GM12878 (cell line): ENCODE results near the gene CCR5AS.
"Not testable (repeated sequence)": the region's sequence is repeated elsewhere in the genome, so short reads cannot be mapped to it uniquely, and the experiment has no call there.

Experiments
- ATAC-seq: fragments of 200-7000 bp; cut with Tn5 transposase; 3 replicates; pipeline ENCODE4 v1.9.1; 2020; ENCODE audit warnings: mild to moderate bottlenecking, moderate library complexity
- BruUV-seq: library from RNA; stranded (reverse); fragments of 400-500 nt; replicated peaks from 2 replicates; lab custom pipeline; 2021; lab: Mats Ljungman, UMichigan
- CTCF ChIA-PET: fragments of 300-600 bp; sonication (Branson Sonifier 250); formaldehyde crosslinking; extraction: SDS; loops from one replicate; lab custom pipeline; 2021; ENCODE audit warnings: inconsistent platforms; lab: Yijun Ruan, JAX
- POLR2A ChIA-PET: fragments of 350-600 bp; formaldehyde crosslinking; extraction: SDS; loops from one replicate; lab custom pipeline; 2021; ENCODE audit warnings: inconsistent platforms; lab: Charles Lee
- RAD21 ChIA-PET: fragments of 300-600 bp; sonication (Branson Sonifier 250); formaldehyde crosslinking; loops from one replicate; lab custom pipeline; 2023; ENCODE audit warnings: antibody characterized with exemption; ENCODE audit not compliant: unreplicated experiment; lab: Charles Lee
- SMC1A ChIA-PET: fragments of 300-600 bp; sonication (Branson Sonifier 250); formaldehyde crosslinking; loops from one replicate; lab custom pipeline; 2023; ENCODE audit not compliant: unreplicated experiment, uncharacterized antibody; lab: Charles Lee
- DNase-seq: peaks from one replicate; pipeline ENCODE4 v3.0.0-alpha.2; 2011; ENCODE audit warnings: low read depth, low spot score
- FAIRE-seq: peaks from 3 replicates; lab custom pipeline; 2011; peaks lifted over from hg19 to GRCh38; lab: Jason Lieb, UNC
- H2AFZ ChIP-seq: 2 replicates; pipeline ENCODE4 v1.6.0; 2011; ENCODE audit warnings: low read depth, low read length, control low read depth; ENCODE audit not compliant: control insufficient read depth
- H3K27ac ChIP-seq: 2 replicates; pipeline ENCODE4 v1.5.1; 2011; ENCODE audit warnings: control low read depth; ENCODE audit not compliant: control insufficient read depth, insufficient read depth
- H3K27me3 ChIP-seq, 2 experiments: replicated peaks in 1 of 2; 2 replicates each; pipeline versions ENCODE4 v1.6.0 to v1.6.1; 2011; ENCODE audit warnings: low read length in 1 of 2; ENCODE audit not compliant: control insufficient read depth in 2 of 2, insufficient read depth in 2 of 2
- H3K36me3 ChIP-seq, 2 experiments: 2 replicates each; pipeline ENCODE4 v1.5.1; 2011; ENCODE audit warnings: low read length in 1 of 2; ENCODE audit not compliant: control insufficient read depth in 2 of 2, insufficient read depth in 2 of 2
- H3K4me1 ChIP-seq: 2 replicates; pipeline ENCODE4 v1.6.1; 2011; ENCODE audit warnings: mild to moderate bottlenecking, low read length, moderate library complexity, mixed read lengths; ENCODE audit not compliant: control insufficient read depth, insufficient read depth
- H3K4me2 ChIP-seq: 2 replicates; pipeline ENCODE4 v1.6.0; 2011; ENCODE audit warnings: control low read depth; ENCODE audit not compliant: control insufficient read depth, insufficient read depth
- H3K4me3 ChIP-seq: fragments of 200-600 bp; sonication (generic); 2 replicates; pipeline ENCODE4 v1.5.1; 2016
- H3K79me2 ChIP-seq: 2 replicates; pipeline ENCODE4 v1.6.0; 2011; ENCODE audit warnings: low read length; ENCODE audit not compliant: control insufficient read depth, insufficient read depth
- H3K9ac ChIP-seq: 2 replicates; pipeline ENCODE4 v1.8.0; 2011; ENCODE audit warnings: low read length, control low read depth, mixed read lengths; ENCODE audit not compliant: control insufficient read depth, insufficient read depth
- H3K9me3 ChIP-seq: replicated peaks from 3 replicates; pipeline ENCODE4 v1.5.1; 2011; ENCODE audit warnings: mild to moderate bottlenecking, low read length; ENCODE audit not compliant: control insufficient read depth, insufficient read depth
- H4K20me1 ChIP-seq: 2 replicates; pipeline ENCODE4 v1.6.0; 2011; ENCODE audit not compliant: control insufficient read depth, insufficient read depth
- MEF2B ChIP-seq: fragments of 450-650 bp; IDR thresholded peaks from 2 replicates; pipeline ENCODE4 v1.6.1; 2018; ENCODE audit warnings: mild to moderate bottlenecking, moderate library complexity; ENCODE audit not compliant: partially characterized antibody, poor library complexity, severe bottlenecking
- SMARCA5 ChIP-seq: fragments of 450-650 bp; IDR thresholded peaks from 2 replicates; pipeline ENCODE4 v1.6.1; 2017; ENCODE audit warnings: mild to moderate bottlenecking
- WGBS: methylation state at CpG from one replicate; pipeline ENCODE4 v1.1.6; 2016; ENCODE audit warnings: low lambda C conversion rate; ENCODE audit not compliant: insufficient replicate concordance, insufficient coverage; ENCODE audit errors: missing lambda C conversion rate; 5-methylcytosine and 5-hydroxymethylcytosine counted together
- in situ Hi-C: fragments of 300-500 bp; cut with MboI; formaldehyde crosslinking; loops from 9 replicates; pipeline ENCODE4 v1.14.3; 2018; ENCODE audit warnings: mixed read lengths
- intact Hi-C: fragments of 100-400 bp; cut with micrococcal nuclease; formaldehyde crosslinking; loops from one replicate; pipeline ENCODE4 v1.14.2; 2022; ENCODE audit not compliant: unreplicated experiment
- TF ChIP-seq, protein P1 (sequence below): IDR thresholded peaks from 2 replicates; pipeline ENCODE4 v1.6.1; 2011; ENCODE audit warnings: borderline replicate concordance, low read depth, mild to moderate bottlenecking, moderate library complexity, low read length; ENCODE audit not compliant: insufficient read depth, poor library complexity, severe bottlenecking
- TF ChIP-seq, protein P2 (sequence below): fragments of 450-650 bp; IDR thresholded peaks from 2 replicates; pipeline ENCODE4 v1.6.1; 2017; ENCODE audit warnings: mild to moderate bottlenecking, moderate library complexity
- TF ChIP-seq, protein P3 (sequence below): fragments of 450-650 bp; formaldehyde crosslinking; IDR thresholded peaks from 2 replicates; pipeline ENCODE4 v1.4.0; 2022; ENCODE audit warnings: mild to moderate bottlenecking, moderate library complexity

CCR5AS gene

DNA sequence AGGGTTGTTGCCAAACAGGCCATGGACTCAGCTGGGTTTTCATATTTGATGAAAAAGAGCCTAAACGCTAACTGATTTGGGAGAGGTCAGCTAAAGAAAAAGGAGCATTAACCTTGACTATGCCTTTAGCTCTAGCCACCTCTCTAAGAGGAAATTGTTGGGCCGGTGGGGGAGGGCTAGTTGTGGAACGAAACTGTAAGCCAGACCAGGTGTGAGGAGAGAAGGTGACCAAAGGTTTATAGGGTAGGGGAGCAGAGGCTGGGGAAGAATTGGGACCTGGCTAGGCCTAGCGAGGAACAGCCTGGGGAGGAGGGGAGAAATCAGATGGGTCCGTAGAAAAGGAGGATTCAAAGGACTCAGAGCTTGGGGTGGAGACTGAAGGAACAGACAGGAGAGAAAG is 15.3 kb downstream of the CCR5AS start:
- H3K4me2 ChIP-seq, FAIRE-seq, in situ Hi-C loops, POLR2A ChIA-PET, H3K27ac ChIP-seq, H3K9me3 ChIP-seq, H3K79me2 ChIP-seq, RAD21 ChIA-PET, DNase-seq, BruUV-seq, H4K20me1 ChIP-seq, H3K9ac ChIP-seq, ATAC-seq, H2AFZ ChIP-seq, H3K36me3 ChIP-seq, intact Hi-C loops, H3K4me3 ChIP-seq, H3K27me3 ChIP-seq: not testable (repeated sequence)
- WGBS: 73% methylated on average over 3 of the region's 5 CpGs
- H3K4me1 ChIP-seq: peaks cover 18% of the 10 kb centered on the region
- CTCF ChIA-PET: interaction anchor here (0.8 kb wide), 1 partner anchor 176 kb away, joined by 3 read pairs; no protein-coding TSS in a partner anchor
- SMC1A ChIA-PET: interaction anchor here (0.8 kb wide), 1 partner anchor 8 kb away, joined by 3 read pairs; no protein-coding TSS in a partner anchor

DNA sequence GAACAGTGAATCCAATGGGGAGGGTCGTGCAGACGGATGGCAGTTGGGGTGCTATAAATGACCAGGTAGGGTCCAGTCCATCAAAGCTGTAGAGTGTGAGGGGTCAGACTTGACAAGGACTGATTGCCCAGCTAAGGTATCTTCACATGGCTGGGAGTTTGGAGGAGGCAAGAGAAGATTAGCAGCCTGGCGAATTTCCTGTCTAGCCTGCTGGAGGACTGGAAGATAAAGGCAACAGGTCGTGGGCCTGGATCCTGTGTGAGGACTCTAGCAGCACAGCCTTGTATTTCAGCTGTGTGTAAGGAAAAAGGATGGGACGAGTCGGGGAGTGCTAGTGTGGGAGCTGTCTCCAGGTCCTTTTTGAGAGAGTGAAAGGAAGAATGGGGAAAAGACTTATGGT is 17.6 kb downstream of the CCR5AS start:
- no TSS peak for BruUV-seq
- no peak overlapping the region for H3K27ac ChIP-seq
- ATAC-seq: no peak
- peaks cover 9% of the 10 kb centered on the region for H3K4me1 ChIP-seq
- TF ChIP-seq MEF2B: no peak
- TF ChIP-seq, protein P1, sequence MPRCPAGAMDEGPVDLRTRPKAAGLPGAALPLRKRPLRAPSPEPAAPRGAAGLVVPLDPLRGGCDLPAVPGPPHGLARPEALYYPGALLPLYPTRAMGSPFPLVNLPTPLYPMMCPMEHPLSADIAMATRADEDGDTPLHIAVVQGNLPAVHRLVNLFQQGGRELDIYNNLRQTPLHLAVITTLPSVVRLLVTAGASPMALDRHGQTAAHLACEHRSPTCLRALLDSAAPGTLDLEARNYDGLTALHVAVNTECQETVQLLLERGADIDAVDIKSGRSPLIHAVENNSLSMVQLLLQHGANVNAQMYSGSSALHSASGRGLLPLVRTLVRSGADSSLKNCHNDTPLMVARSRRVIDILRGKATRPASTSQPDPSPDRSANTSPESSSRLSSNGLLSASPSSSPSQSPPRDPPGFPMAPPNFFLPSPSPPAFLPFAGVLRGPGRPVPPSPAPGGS: no peak
- TF ChIP-seq SMARCA5: no peak
- TF ChIP-seq, protein P2, sequence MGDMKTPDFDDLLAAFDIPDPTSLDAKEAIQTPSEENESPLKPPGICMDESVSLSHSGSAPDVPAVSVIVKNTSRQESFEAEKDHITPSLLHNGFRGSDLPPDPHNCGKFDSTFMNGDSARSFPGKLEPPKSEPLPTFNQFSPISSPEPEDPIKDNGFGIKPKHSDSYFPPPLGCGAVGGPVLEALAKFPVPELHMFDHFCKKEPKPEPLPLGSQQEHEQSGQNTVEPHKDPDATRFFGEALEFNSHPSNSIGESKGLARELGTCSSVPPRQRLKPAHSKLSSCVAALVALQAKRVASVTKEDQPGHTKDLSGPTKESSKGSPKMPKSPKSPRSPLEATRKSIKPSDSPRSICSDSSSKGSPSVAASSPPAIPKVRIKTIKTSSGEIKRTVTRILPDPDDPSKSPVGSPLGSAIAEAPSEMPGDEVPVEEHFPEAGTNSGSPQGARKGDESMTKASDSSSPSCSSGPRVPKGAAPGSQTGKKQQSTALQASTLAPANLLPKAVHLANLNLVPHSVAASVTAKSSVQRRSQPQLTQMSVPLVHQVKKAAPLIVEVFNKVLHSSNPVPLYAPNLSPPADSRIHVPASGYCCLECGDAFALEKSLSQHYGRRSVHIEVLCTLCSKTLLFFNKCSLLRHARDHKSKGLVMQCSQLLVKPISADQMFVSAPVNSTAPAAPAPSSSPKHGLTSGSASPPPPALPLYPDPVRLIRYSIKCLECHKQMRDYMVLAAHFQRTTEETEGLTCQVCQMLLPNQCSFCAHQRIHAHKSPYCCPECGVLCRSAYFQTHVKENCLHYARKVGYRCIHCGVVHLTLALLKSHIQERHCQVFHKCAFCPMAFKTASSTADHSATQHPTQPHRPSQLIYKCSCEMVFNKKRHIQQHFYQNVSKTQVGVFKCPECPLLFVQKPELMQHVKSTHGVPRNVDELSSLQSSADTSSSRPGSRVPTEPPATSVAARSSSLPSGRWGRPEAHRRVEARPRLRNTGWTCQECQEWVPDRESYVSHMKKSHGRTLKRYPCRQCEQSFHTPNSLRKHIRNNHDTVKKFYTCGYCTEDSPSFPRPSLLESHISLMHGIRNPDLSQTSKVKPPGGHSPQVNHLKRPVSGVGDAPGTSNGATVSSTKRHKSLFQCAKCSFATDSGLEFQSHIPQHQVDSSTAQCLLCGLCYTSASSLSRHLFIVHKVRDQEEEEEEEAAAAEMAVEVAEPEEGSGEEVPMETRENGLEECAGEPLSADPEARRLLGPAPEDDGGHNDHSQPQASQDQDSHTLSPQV: no peak
- TF ChIP-seq, protein P3, sequence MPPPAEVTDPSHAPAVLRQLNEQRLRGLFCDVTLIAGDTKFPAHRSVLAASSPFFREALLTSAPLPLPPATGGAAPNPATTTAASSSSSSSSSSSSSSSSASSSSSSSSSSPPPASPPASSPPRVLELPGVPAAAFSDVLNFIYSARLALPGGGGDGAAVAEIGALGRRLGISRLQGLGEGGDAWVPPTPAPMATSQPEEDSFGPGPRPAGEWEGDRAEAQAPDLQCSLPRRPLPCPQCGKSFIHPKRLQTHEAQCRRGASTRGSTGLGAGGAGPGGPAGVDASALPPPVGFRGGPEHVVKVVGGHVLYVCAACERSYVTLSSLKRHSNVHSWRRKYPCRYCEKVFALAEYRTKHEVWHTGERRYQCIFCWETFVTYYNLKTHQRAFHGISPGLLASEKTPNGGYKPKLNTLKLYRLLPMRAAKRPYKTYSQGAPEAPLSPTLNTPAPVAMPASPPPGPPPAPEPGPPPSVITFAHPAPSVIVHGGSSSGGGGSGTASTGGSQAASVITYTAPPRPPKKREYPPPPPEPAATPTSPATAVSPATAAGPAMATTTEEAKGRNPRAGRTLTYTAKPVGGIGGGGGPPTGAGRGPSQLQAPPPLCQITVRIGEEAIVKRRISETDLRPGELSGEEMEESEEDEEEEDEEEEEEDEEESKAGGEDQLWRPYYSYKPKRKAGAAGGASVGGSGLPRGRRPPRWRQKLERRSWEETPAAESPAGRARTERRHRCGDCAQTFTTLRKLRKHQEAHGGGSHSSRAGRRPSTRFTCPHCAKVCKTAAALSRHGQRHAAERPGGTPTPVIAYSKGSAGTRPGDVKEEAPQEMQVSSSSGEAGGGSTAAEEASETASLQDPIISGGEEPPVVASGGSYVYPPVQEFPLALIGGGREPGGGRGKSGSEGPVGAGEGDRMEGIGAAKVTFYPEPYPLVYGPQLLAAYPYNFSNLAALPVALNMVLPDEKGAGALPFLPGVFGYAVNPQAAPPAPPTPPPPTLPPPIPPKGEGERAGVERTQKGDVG (CRISPR knock-in tag): no peak
- SMC1A ChIA-PET: interaction anchor here (1.1 kb wide), 1 partner anchor 12 kb away, joined by 3 read pairs; no protein-coding TSS in a partner anchor
- H4K20me1 ChIP-seq: no peaks in the 10 kb centered on the region
- intact Hi-C loops: no loop called here
- no peak overlapping the region for H2AFZ ChIP-seq
- H3K4me2 ChIP-seq: no peak overlapping the region
- CTCF ChIA-PET: interaction anchor here (1.5 kb wide), 1 partner anchor 61 kb away, joined by 3 read pairs; no protein-coding TSS in a partner anchor
- POLR2A ChIA-PET: interaction anchor here (0.6 kb wide), 1 partner anchor 393 kb away, joined by 5 read pairs; no protein-coding TSS in a partner anchor
- no peaks in the 10 kb centered on the region; a peak in 1 of 4 replicates for H3K27me3 ChIP-seq
- H3K9me3 ChIP-seq: peaks cover 4% of the 10 kb centered on the region; the same call in 2 of the 3 replicates
- in situ Hi-C loops: no loop called here
- no peak overlapping the region for H3K9ac ChIP-seq
- H3K79me2 ChIP-seq: no peaks in the 10 kb centered on the region
- no peaks in the 10 kb centered on the region for H3K36me3 ChIP-seq
- DNase-seq: no peak
- WGBS: 51% methylated on average over 6 of the region's 6 CpGs
- FAIRE-seq: no peak
- RAD21 ChIA-PET: no interaction called here
- no peak overlapping the region for H3K4me3 ChIP-seq
